Heart left ventricle (tissue), 13 donors: Measurements from ENCODE around the gene REM1.

Source experiments
- POLR2A ChIP-seq, 2 donors: fragments of 450-650 bp; IDR thresholded peaks; one replicate each; pipeline ENCODE4 v1.6.1; 2017; ENCODE audit warnings: antibody characterized with exemption in 2 of 2, mild to moderate bottlenecking in 2 of 2, moderate library complexity in 2 of 2
- TF ChIP-seq, protein P1 (sequence below), 12 donors: fragments of 200-600 bp; sonication (generic) in 4 of 12; IDR thresholded peaks; one replicate each; pipeline versions ENCODE4 v1.5.0 to v1.8.0; 2018 to 2022; ENCODE audit warnings: antibody characterized with exemption in 12 of 12, mild to moderate bottlenecking in 5 of 12
- donor health status: ischemic (EF 13 %, LVEDD 7.1; RV severe dilation, severe dysfunction).
- donor health status: DM: no; HTN: yes; CAD: no.
- donor health status: DM: no; HTN: no; CAD: no.
- donor health status: ischemic (EF 25% LVEDD 6.9; RV normal size, moderate dysfunction).
- donor health status: ischemic (EF 25% LVEDD 5.7; RV mildly dilated, moderate dysfunction).
- donor health status: ischemic (EF 35%, LVEDD 5.7; RV mildly dilated, moderate dysfunction).
- donor health status: nonischemic (EF 11% LVEDD 7.7; RV severe dilation, severe dysfunction).
- donor health status: DM: yes; HTN: yes; CAD: no.
- donor health status: PGD.
- donor health status: ischemic (EF 29% LVEDD 5.4; RV normal size, mild dysfunction).
- donor health status: nonischemic (EF 23%, LVEDD 6.1; RV moderate dilation, normal function).

DNA sequence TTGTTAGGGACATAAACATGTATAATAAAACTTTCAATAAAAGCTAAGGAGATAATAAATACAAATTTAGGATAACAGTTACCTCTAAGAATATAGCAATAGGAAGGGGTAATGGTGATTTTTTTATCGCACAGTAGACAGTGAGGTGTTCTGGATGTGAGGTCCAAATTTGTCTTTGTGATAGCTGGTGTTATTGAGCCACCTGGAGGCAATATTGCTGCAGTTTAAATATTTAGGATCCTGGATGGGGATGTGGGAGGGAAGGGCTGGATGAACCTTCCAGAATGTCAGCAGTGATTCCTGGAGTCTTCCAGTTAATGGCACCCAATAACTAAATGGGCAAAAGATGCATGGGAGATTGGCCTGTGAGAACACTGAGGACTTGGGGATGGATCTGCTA lies 20.7 kb upstream of the REM1 start:
- TF ChIP-seq, protein P1, sequence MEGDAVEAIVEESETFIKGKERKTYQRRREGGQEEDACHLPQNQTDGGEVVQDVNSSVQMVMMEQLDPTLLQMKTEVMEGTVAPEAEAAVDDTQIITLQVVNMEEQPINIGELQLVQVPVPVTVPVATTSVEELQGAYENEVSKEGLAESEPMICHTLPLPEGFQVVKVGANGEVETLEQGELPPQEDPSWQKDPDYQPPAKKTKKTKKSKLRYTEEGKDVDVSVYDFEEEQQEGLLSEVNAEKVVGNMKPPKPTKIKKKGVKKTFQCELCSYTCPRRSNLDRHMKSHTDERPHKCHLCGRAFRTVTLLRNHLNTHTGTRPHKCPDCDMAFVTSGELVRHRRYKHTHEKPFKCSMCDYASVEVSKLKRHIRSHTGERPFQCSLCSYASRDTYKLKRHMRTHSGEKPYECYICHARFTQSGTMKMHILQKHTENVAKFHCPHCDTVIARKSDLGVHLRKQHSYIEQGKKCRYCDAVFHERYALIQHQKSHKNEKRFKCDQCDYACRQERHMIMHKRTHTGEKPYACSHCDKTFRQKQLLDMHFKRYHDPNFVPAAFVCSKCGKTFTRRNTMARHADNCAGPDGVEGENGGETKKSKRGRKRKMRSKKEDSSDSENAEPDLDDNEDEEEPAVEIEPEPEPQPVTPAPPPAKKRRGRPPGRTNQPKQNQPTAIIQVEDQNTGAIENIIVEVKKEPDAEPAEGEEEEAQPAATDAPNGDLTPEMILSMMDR (IDR thresholded peaks at IDR 0.05) = no peak
- TF ChIP-seq POLR2A (IDR thresholded peaks at IDR 0.05) = no peak
